GM21447 (cell line): ENCODE results near the gene RALGPS2.

Experiments used
- ATAC-seq: cut with Tn5 transposase; IDR thresholded peaks from one replicate; pipeline ENCODE4 v1.9.1; 2021; ENCODE audit not compliant: unreplicated experiment

The RALGPS2 gene, protein sequence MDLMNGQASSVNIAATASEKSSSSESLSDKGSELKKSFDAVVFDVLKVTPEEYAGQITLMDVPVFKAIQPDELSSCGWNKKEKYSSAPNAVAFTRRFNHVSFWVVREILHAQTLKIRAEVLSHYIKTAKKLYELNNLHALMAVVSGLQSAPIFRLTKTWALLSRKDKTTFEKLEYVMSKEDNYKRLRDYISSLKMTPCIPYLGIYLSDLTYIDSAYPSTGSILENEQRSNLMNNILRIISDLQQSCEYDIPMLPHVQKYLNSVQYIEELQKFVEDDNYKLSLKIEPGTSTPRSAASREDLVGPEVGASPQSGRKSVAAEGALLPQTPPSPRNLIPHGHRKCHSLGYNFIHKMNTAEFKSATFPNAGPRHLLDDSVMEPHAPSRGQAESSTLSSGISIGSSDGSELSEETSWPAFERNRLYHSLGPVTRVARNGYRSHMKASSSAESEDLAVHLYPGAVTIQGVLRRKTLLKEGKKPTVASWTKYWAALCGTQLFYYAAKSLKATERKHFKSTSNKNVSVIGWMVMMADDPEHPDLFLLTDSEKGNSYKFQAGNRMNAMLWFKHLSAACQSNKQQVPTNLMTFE

DNA sequence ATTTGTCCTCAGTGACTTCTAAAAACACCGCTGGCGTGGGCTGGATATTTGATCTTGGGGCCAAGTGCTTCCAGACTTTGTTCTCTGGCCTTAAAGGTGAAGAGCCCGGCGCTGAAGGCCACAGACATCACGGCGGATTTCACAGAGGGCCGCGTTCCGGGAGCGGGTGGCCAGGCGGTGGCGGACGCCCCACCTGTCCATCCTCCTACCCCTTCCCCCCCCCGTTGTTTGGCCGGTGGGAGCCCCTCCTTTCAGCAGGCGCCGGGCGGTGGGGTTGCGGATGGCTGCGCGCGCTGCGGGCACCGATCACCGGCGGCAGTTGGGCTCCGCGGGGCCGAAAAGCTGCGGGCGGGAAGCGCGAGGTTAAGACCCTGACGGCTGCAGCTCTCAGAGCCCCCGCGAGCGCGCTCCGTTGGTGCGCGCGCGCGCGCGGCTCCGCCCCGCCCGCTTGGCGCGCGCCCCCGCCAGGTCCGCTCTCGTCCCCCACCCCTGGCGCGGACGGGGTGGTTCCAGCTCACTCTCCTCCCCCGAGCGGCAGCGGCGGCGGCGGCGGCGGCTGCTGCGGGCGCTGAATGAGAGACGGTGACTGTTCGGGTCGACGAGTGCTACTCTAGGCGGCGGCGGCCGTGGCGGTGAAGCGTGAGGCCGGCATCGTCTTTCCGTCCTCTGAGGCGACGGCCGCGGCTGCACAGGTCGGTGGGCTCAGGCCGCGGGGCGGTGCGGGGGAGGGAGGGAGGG is at the start of gene RALGPS2:
RALGPS2 (plus strand) TSS at position 517 of the 738 bp plus-strand sequence. CDS start 51,521 bp downstream, outside the sequence.
- peak; percentile 56 for ATAC-seq

DNA sequence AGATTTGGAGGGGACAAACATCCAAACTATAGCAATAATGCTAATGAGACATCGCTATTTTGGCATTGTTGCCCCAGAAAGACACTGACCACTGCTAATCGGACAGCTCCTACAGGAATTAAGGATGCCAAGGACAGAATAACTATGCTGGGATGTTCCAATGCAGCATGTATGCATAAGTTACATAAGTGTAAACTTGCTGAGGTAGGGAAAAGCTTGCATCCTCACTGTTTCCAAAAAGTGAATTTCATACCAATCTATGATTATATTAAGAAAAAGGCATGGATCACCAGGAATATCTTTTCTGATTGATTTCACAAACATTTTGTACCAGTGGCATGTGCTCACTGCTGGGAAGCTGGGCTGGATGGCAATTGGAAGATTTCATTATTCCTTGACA is 45.8 kb upstream of the RALGPS2 start:
- no peak for ATAC-seq

- no peak for ATAC-seq
Measured at GRCh38 chr1:178682429-178682828, 42.6 kb upstream of the RALGPS2 start.

GRCh38 chr1:178682886-178683285 is 42.2 kb upstream of the RALGPS2 start:
- ATAC-seq, result no peak

GRCh38 chr1:178683291-178683690 is 41.8 kb upstream of the RALGPS2 start:
- no peak for ATAC-seq

DNA sequence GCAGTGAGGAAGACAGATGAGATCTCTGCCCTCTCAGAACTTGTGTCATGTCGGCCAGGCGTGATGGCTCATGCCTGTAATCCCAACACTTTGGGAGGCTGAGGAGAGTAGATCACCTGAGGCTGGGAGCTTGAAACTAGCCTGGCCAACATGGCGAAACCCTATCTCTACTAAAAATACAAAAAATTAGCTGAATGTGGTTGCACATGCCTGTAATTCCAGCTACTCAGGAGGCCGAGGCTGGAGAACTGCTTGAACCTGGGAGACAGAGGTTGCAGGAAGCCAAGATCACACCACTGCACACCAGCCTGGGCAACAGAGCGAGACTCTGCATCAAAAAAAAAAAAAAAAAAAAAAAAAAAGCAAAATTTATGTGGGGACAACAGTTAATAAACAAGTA is 40.9 kb upstream of the RALGPS2 start:
- ATAC-seq, result peak; percentile 14

DNA sequence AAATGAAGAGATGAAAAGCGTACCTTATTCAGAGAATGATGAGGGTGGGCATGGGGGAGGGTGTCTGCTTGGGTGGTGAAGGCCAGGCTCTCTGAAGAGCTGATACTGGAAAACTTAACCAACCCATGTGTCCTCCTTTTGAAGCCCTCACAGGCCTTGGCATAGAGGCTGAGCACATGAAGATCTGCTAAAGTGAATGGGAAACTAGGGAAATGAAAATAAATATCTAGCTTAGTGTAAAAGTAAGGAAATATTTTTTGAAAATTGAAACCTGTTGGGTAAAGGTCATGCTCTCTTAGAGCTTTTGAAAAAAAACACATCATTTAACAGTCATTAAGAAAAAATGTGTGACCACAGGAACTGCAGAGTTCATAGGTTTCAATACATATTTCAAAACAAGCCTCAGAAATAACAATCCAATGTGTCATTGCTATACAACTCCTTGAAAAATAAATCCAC is 40.5 kb upstream of the RALGPS2 start:
- ATAC-seq, result peak; percentile 92

DNA sequence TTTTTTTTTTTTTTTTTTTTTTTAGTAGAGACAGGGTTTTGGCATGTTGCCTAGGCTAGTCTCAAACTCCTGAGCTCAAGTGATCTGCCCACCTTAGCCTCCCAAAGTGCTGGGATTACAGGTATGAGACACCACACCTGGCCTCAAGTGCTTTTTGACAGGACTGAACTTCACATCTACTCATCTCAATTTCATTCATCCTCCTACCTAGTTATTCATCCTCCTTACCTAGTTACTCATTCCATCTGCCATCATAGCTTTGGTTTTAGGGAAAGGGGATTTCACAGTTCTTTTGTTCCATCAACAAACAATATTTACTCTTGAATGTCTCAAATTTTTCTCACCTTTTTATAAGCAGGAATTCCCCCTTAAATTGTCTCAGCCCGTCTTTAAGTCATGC is 38.6 kb upstream of the RALGPS2 start:
- no peak for ATAC-seq

DNA sequence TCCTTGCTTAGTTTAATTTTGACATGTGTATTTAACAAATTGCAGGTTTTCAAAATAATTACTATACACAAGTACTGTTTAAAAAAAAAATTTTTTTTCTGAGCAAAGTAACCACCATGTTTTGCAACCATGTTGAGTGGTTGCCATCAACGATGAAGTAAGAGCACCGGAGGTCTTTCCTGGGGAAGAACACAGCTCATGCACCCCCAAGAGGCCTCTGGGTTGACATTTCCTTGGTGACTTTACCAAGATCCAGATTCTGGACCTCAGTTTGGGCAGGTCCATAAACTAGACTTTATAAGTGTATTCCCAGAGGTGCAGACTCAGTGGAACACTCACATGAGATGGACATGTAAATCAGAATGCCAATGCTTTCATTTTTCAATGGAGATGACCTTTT is 36.8 kb upstream of the RALGPS2 start:
- no peak for ATAC-seq

- no peak for ATAC-seq
Measured at GRCh38 chr1:178689769-178690168, 35.3 kb upstream of the RALGPS2 start.

DNA sequence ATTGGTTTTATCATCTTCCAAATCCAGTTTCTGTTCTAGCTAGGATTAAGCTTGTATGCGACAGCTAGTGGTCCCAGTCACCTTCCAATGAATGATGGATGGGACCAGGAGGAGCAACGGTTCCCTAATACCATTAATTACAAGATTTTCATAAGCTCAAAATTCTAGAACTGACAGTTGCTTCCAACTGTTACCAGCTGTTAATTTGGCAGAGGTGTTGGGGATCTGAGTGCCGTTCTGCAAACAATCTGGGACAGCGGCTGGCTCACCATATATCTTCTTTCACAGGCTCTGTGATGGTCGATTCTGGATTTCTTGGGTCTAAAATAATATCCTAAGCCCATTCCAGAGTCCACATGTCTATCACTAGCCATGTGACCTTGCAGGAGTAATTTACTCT is 34.5 kb upstream of the RALGPS2 start:
- no peak for ATAC-seq

DNA sequence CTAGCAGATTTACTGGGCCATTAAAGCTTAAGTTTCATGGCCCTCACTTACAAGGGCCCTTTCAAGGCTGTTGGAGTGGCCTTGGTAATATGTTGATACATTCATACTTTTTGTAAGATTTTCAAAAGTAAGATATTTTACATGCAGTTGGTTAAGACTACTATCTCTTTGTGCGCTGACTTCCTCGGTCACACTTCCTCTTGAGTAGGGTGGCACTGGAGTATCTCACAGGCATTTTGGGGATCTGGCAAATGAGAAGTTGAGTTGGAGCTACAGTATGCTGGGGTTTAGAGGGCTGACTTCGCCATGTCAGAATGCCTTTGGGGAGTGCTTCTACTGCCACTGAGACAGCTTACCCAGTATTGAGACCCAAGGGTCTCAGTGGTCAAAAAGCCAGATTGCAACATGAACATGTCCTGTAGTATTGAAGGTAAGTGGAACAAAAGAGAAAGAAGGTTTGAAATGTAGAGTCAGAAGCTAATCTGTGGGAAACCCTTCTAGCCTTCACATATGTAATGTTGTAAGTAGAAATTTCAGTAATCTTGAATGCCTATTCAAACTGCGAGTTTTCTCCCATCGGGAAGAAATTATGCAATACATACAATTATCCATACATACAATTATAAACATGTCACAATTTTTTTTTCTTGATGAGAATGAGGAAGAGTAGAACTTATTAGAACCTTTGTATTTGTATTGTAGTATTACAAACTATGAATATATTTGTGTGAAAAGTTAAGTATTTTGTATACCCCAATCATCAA is 32.3 kb upstream of the RALGPS2 start:
- ATAC-seq, result no peak

DNA sequence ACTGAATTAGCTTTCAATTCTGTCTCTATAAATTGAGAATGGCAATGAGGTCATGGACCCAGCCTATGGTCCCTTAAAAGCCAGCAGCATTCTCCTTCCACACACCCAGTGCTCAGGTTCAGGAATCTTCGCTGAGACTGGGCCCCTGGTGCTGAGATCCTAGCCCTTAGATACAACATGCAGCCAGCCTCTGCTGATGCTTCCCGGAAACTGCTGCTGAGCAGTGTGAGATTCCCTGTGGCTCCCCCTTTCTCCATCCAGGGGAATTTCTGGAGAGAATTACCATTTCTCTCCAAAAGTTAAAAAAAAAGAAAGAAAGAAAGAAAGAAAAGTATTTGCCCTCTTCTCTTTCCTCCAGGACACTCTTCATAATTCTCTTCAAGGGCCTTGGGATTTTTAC is 31.7 kb upstream of the RALGPS2 start:
- ATAC-seq, result no peak

- no peak for ATAC-seq
Measured at GRCh38 chr1:178694923-178695525, 30.0 kb upstream of the RALGPS2 start.

- no peak for ATAC-seq
Measured at GRCh38 chr1:178702146-178702545, 22.9 kb upstream of the RALGPS2 start.

DNA sequence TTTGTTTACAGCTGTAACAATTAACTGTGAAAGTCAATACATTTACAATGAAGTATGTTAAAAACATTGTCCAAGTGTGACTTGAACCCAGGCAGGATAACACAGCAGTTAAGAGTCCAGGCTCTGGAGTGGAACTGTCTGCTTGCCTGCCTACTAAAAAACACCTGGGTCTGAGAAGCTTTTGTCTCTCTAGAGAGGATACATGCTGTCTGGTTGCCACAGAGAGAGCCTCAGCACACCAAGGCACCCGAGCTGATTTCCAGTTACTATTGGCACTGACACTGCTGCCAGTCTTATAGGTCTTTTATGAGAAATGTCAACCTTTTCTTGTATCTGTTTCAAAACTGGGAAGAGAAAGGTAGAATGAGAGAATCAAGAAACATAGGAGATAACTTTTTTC is 20.2 kb upstream of the RALGPS2 start:
- no peak for ATAC-seq

- ATAC-seq, result no peak
Measured at GRCh38 chr1:178706432-178706831, 18.6 kb upstream of the RALGPS2 start.

- no peak for ATAC-seq
Measured at GRCh38 chr1:178713259-178713658, 11.8 kb upstream of the RALGPS2 start.

- no peak for ATAC-seq
Measured at GRCh38 chr1:178714453-178714852, 10.6 kb upstream of the RALGPS2 start.

GRCh38 chr1:178716111-178716510 is 8.9 kb upstream of the RALGPS2 start:
- no peak for ATAC-seq

GRCh38 chr1:178718520-178718919 is 6.5 kb upstream of the RALGPS2 start:
- ATAC-seq, result no peak
